Endothelial cell of umbilical vein (primary cell): ENCODE results near the gene BAG3.

Source experiments
- CTCF ChIP-seq, 2 donors: IDR thresholded peaks; 1 replicate in 1 of 2; 2 replicates in 1 of 2; pipeline ENCODE4 v1.5.1; 2011; ENCODE audit warnings: low read length in 2 of 2, mild to moderate bottlenecking in 2 of 2, moderate library complexity in 2 of 2, control low read depth in 1 of 2, inconsistent platforms in 1 of 2, low read depth in 1 of 2; ENCODE audit not compliant: insufficient read depth in 1 of 2; ENCODE audit errors: extremely low read depth in 1 of 2
- EZH2 ChIP-seq: IDR thresholded peaks from 2 replicates; pipeline ENCODE4 v1.6.1; 2012; ENCODE audit warnings: borderline replicate concordance, low read depth, mild to moderate bottlenecking, moderate library complexity, low read length, inconsistent platforms; ENCODE audit not compliant: severe bottlenecking
- FOS ChIP-seq: IDR thresholded peaks from 2 replicates; pipeline ENCODE4 v1.6.1; 2011; ENCODE audit warnings: mild to moderate bottlenecking, low read length, moderate library complexity, borderline replicate concordance; ENCODE audit not compliant: insufficient read depth
- JUN ChIP-seq: IDR thresholded peaks from 2 replicates; pipeline ENCODE4 v1.6.1; 2011; ENCODE audit warnings: borderline replicate concordance, low read depth; ENCODE audit not compliant: insufficient read length, insufficient read depth
- MAX ChIP-seq: IDR thresholded peaks from 2 replicates; pipeline ENCODE4 v1.6.1; 2011; ENCODE audit not compliant: insufficient read depth, insufficient read length
- POLR2A ChIP-seq: IDR thresholded peaks from 2 replicates; pipeline ENCODE4 v1.6.1; 2012; ENCODE audit warnings: low read depth, mild to moderate bottlenecking, control low read depth, low read length
- POLR2AphosphoS5 ChIP-seq: IDR thresholded peaks from 2 replicates; pipeline ENCODE4 v1.6.1; 2012; ENCODE audit warnings: low read depth, mild to moderate bottlenecking, control low read depth, low read length, moderate library complexity; ENCODE audit not compliant: insufficient read depth

GRCh38 chr10:119638982-119639381 lies 12.2 kb upstream of the BAG3 start:
- no peak for TF ChIP-seq POLR2A
- TF ChIP-seq CTCF (IDR thresholded peaks at IDR 0.05; ENCODE audit: extremely low read depth in 1 of 2, insufficient read depth in 1 of 2, low read depth in 1 of 2, low read length in 2 of 2): no peak
- no peak for TF ChIP-seq EZH2
- TF ChIP-seq FOS: no peak
- no peak for TF ChIP-seq POLR2AphosphoS5
- no peak for TF ChIP-seq MAX
- TF ChIP-seq JUN: no peak
